ENCODE results near the gene OR10H4.
"Not testable (repeated sequence)": the region's sequence is repeated elsewhere in the genome, so short reads cannot be mapped to it uniquely, and the experiment has no call there.

OR10H4 gene

GRCh38 chr19:15937771-15938170, 11.0 kb upstream of the OR10H4 start:
- no peak for DNase-seq (ENCODE audit: low read depth, low spot score)

DNA sequence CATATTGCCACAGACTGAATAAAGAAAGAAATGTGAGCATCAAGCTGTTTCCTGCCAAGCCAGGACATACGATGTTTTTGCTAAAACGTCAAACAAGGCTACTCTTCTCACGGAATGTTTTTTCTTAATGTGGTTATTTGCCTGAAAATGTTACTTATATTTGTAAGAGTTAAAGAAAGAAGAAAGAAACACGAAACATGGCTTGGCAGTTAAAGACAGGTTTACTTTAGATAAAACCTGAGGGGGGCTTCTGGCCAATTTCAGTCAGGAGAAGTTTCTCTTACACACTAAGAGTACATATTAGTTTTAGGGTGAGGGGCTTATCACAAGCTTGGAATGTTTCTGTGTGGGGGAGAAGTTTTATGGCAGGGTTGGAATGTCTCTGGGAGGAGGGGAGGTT, 4.4 kb upstream of the OR10H4 start:
- DNase-seq (ENCODE audit: low read depth, low spot score) = no peak

- DNase-seq (ENCODE audit: low read depth, low spot score) = no peak
These were observed 3.5 kb upstream of the OR10H4 start for GRCh38 chr19:15945301-15945700.

- DNase-seq (ENCODE audit: low read depth, low spot score) = no peak
These were observed 6.0 kb downstream of the OR10H4 start for GRCh38 chr19:15954820-15955219.

DNA sequence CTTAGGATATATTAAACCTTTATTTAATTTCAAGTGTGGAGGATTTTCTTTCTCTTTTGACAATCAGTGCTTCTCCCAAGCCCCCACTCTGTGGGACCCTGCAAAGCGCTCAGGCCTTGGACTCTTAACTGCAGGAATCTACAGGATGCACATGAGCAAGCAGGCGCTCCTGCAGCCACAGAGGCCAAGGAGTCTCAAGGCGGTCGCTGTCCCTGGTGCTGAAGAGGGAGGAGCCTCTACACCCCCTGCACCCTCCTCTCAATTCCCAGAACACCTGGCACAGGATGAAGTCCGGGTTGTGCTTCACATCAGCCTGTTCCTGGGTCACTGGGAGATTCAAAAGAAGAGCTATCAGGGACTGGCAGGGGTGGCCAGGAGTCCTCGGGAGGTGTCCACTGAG, 13.5 kb downstream of the OR10H4 start:
- DNase-seq (ENCODE audit: low read depth, low spot score) = no peak

GRCh38 chr19:15964231-15964630, 15.4 kb downstream of the OR10H4 start:
- DNase-seq (ENCODE audit: low read depth, low spot score) = no peak

- no peak for DNase-seq (ENCODE audit: low read depth, low spot score)
These were observed 22.5 kb downstream of the OR10H4 start for GRCh38 chr19:15971224-15971780.

GRCh38 chr19:15972043-15972442, 23.2 kb downstream of the OR10H4 start:
- DNase-seq (ENCODE audit: low read depth, low spot score) = not testable (repeated sequence)

DNA sequence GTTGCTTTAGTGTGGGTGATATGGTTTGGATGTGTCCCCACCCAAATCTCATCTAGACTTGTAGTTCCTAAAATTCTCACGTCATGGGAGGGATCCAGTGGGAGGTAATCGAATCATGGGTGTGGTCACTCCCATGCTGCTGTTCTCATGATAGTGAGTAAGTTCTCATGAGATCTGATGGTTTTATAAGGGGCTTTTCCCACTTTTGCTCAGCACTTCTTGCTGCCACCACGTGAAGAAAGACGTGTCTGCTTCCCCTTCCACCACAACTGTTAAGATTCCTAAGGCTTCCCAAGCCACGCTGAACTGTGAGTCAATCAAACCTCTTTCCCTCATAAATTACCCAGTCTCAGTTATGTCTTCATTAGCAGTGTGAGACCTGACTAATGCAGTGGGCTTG, 26.0 kb downstream of the OR10H4 start:
- no peak for DNase-seq (ENCODE audit: low read depth, low spot score)

- no peak for DNase-seq (ENCODE audit: low read depth, low spot score)
These were observed 28.3 kb downstream of the OR10H4 start for GRCh38 chr19:15976836-15977689.

GRCh38 chr19:15977690-15978089, 28.9 kb downstream of the OR10H4 start:
- no peak for DNase-seq (ENCODE audit: low read depth, low spot score)

- no peak for DNase-seq (ENCODE audit: low read depth, low spot score)
These were observed 30.5 kb downstream of the OR10H4 start for GRCh38 chr19:15979293-15979692.

- not testable (repeated sequence) for DNase-seq (ENCODE audit: low read depth, low spot score)
These were observed 37.0 kb downstream of the OR10H4 start for GRCh38 chr19:15985831-15986230.

DNA sequence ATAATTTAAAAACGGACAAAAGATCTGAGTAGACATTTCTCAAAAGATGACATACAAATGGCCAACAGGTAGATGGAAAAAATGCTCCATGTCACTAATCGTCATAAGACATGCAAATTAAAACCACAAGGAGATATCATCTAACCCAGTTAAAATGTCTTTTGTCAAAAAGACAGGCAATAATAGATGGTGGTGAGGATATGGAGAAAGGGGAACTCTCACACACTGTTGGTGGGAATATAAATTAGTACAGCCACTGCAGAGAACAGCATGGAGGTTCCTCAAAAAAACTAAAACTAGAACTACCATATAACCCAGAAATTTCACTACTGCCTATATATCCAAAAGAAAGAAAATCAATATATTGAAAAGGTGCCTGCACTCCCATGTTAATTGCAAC, 37.9 kb downstream of the OR10H4 start:
- DNase-seq (ENCODE audit: low read depth, low spot score) = no peak

DNA sequence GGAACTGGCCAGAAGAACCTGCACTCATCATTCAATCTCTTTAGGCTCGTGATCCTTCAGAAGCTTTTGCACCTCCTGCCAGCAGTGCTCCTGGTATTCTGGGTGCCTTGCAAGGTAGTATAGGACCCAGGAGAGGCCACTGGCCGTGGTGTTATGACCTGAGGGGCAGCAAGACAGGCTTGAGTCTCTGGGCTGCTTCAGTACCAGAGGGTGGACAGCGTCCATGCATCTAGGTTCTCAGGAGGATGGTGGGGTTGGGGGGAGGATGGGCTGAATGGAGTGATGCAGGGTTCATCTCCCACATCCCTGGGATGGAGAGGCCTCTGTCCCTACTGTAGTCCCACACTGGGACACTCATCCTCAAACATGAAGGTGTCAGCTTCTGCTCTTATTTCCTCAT, 41.1 kb downstream of the OR10H4 start:
- no peak for DNase-seq (ENCODE audit: low read depth, low spot score)

DNA sequence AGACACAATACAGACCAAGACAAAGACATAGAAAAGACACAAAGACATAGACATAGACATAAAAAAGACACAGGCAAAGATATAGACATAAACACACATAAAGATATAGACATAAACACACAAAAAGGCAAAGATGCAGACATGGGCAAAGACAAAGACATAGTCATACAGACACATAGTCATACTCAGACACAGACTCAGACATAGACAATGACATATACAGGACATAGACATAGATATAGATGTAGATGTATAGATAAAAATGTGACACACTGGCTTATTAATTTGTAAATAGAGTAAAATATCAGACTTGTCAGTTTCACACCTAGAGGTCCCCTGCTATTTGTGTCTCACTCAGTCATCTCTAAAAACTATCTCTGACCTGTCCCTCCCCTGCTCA, 42.8 kb downstream of the OR10H4 start:
- no peak for DNase-seq (ENCODE audit: low read depth, low spot score)

DNA sequence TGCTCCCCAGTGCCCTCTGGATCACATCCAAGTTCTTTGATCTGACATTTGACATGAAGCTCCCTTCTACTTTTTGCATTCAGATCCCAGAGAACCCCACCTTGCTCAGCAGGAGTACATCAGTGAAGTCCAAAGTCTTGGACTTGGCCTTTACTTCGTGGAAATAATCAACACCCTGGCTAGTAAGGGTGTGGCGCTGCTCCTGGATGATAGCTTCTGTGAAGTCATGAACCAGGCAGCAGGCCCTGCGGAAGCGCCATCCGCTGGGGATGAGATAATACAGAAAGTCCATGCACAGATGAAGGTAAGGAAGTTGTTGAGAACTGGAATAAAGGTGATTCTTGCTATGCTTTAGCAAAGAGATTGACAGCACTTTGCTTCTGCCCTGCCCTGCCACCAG, 43.2 kb downstream of the OR10H4 start:
- DNase-seq (ENCODE audit: low read depth, low spot score) = no peak

- no peak for DNase-seq (ENCODE audit: low read depth, low spot score)
These were observed 46.7 kb downstream of the OR10H4 start for GRCh38 chr19:15995536-15995935.

DNA sequence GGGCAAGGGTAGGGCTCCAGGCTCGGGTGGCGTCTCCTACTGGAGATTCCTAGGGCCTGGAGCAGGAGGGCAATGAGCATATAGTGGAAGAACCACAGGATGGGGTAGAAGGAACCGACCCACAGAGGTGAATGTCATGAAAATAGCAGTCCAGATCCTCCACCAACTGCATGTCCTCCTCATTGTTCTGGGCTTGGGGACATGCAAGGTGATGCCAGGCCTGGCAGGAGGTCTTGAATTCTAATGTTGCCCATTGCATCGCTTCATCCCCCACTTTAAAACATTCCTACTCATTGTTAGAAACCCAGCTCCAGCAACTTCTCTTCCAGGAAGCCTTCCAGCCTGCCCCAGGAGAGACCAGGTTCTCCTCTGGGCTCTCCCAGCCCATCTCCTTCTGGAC, 49.4 kb downstream of the OR10H4 start:
- no peak for DNase-seq (ENCODE audit: low read depth, low spot score)

Data from astrocyte of the hippocampus (primary cell).